ENCODE results near the gene FIGNL2.

Gene FIGNL2

GRCh38 chr12:51852404-51853137, 4.1 kb upstream of the FIGNL2 start:
- TF ChIP-seq GATA2 (IDR thresholded peaks at IDR 0.05; ENCODE audit: low read depth, low read length) (no peak), GATA3 (IDR thresholded peaks at IDR 0.05; ENCODE audit: low read depth, low read length) (no peak)

GRCh38 chr12:51851413-51852124, 3.1 kb upstream of the FIGNL2 start:
- TF ChIP-seq GATA3 (IDR thresholded peaks at IDR 0.05; ENCODE audit: low read depth, low read length) (no peak), GATA2 (IDR thresholded peaks at IDR 0.05; ENCODE audit: low read depth, low read length) (no peak)

GRCh38 chr12:51850965-51851299, 2.4 kb upstream of the FIGNL2 start:
- TF ChIP-seq GATA3 (IDR thresholded peaks at IDR 0.05; ENCODE audit: low read depth, low read length) (no peak), GATA2 (IDR thresholded peaks at IDR 0.05; ENCODE audit: low read depth, low read length) (no peak)

- no peak for TF ChIP-seq GATA3 (IDR thresholded peaks at IDR 0.05; ENCODE audit: low read depth, low read length)
These were observed 1.8 kb upstream of the FIGNL2 start for GRCh38 chr12:51850081-51850964.

- TF ChIP-seq GATA2 (IDR thresholded peaks at IDR 0.05; ENCODE audit: low read depth, low read length) (no peak), GATA3 (IDR thresholded peaks at IDR 0.05; ENCODE audit: low read depth, low read length) (no peak)
These were observed 570 bp upstream of the FIGNL2 start for GRCh38 chr12:51848841-51849735.

- no peak for TF ChIP-seq GATA3 (IDR thresholded peaks at IDR 0.05; ENCODE audit: low read depth, low read length)
- TF ChIP-seq GATA2 (IDR thresholded peaks at IDR 0.05; ENCODE audit: low read depth, low read length) = no peak
These were observed 734 bp downstream of the FIGNL2 start for GRCh38 chr12:51847643-51848325.

- TF ChIP-seq GATA3 (IDR thresholded peaks at IDR 0.05; ENCODE audit: low read depth, low read length) = no peak
- TF ChIP-seq GATA2 (IDR thresholded peaks at IDR 0.05; ENCODE audit: low read depth, low read length) = no peak
These were observed 1.4 kb downstream of the FIGNL2 start for GRCh38 chr12:51846911-51847642.

- TF ChIP-seq GATA2 (IDR thresholded peaks at IDR 0.05; ENCODE audit: low read depth, low read length) (no peak), GATA3 (IDR thresholded peaks at IDR 0.05; ENCODE audit: low read depth, low read length) (no peak)
These were observed 2.2 kb downstream of the FIGNL2 start for GRCh38 chr12:51846271-51846691.

GRCh38 chr12:51845482-51845881, 3.0 kb downstream of the FIGNL2 start:
- TF ChIP-seq GATA3 (IDR thresholded peaks at IDR 0.05; ENCODE audit: low read depth, low read length) = no peak
- TF ChIP-seq GATA2 (IDR thresholded peaks at IDR 0.05; ENCODE audit: low read depth, low read length) = no peak

- TF ChIP-seq GATA2 (IDR thresholded peaks at IDR 0.05; ENCODE audit: low read depth, low read length) (no peak), GATA3 (IDR thresholded peaks at IDR 0.05; ENCODE audit: low read depth, low read length) (no peak)
These were observed 3.7 kb downstream of the FIGNL2 start for GRCh38 chr12:51844854-51845253.

GRCh38 chr12:51841727-51842126, 6.8 kb downstream of the FIGNL2 start:
- no peak for TF ChIP-seq GATA3 (IDR thresholded peaks at IDR 0.05; ENCODE audit: low read depth, low read length)

GRCh38 chr12:51840966-51841365, 7.6 kb downstream of the FIGNL2 start:
- TF ChIP-seq GATA3 (IDR thresholded peaks at IDR 0.05; ENCODE audit: low read depth, low read length) = no peak
- TF ChIP-seq GATA2 (IDR thresholded peaks at IDR 0.05; ENCODE audit: low read depth, low read length) = no peak

All from SH-SY5Y (cell line).